ENCODE measurements around the gene BCKDHA. TPM values are rescaled to one million over a fixed set of nuclear protein-coding genes. Genes with fewer than 3 reads are reported as not detected.

Gene BCKDHA
- total and polyA plus RNA-seq, 2 donors (not counting 1 experiment from before 2014, with no cell fraction given), result 11.2 to 30.7 TPM

DNA sequence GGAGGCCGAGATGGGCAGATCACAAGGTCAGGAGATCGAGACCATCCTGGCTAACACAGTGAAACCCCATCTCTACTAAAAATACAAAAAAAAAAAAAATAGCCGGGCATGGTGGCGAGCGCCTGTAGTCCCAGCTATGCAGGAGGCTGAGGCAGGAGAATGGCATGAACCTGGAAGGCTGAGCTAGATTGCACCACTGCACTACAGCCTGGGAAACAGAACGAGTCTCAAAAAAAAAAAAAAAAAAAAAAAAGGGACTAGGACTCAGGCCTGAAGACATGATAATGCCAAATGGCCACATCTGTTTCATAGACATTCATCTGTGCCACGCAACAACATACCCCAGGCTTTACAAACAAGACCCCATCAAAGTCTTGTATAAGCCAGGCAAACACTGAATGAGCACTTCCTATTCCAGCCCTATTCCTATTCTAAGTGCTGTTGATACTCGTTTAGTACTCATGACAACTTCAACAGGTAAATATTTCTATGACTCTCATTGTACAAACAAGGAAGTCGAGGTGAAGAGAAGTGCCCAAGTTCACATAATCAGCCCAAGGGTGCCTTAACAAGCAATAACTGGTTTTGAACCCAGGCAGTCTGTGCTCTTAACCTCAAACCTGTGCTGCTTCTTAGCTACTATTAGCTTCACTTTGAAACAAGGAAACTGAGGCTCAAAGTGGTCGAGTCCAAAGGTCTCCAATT is 35.3 kb upstream of the BCKDHA start:
- TF ChIP-seq, protein P1, sequence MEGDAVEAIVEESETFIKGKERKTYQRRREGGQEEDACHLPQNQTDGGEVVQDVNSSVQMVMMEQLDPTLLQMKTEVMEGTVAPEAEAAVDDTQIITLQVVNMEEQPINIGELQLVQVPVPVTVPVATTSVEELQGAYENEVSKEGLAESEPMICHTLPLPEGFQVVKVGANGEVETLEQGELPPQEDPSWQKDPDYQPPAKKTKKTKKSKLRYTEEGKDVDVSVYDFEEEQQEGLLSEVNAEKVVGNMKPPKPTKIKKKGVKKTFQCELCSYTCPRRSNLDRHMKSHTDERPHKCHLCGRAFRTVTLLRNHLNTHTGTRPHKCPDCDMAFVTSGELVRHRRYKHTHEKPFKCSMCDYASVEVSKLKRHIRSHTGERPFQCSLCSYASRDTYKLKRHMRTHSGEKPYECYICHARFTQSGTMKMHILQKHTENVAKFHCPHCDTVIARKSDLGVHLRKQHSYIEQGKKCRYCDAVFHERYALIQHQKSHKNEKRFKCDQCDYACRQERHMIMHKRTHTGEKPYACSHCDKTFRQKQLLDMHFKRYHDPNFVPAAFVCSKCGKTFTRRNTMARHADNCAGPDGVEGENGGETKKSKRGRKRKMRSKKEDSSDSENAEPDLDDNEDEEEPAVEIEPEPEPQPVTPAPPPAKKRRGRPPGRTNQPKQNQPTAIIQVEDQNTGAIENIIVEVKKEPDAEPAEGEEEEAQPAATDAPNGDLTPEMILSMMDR (conservative IDR thresholded peaks at IDR 0.05 in 1 of 2, IDR thresholded peaks at IDR 0.05 in 1 of 2; ENCODE audit: low read depth in 1 of 2, low read length in 2 of 2), result no peak
- no peak for TF ChIP-seq EZH2 (IDR thresholded peaks at IDR 0.05; ENCODE audit: low read length, missing control alignments)
- Histone ChIP-seq H3K79me2 (ENCODE audit: control insufficient read depth, insufficient read depth, low read length) (peaks cover 13% of the 10 kb centered on the region), H2AFZ (ENCODE audit: low read length) (no peak overlapping the region), H3K9ac (ENCODE audit: insufficient read depth, low read length) (no peak overlapping the region), H3K36me3 (ENCODE audit: control insufficient read depth, insufficient read depth, low read length) (no peaks in the 10 kb centered on the region), H3K27ac (ENCODE audit: insufficient read depth, low read length) (no peak overlapping the region), H3K9me3 (ENCODE audit: control insufficient read depth, insufficient read depth, low read depth, low read length) (no peaks in the 10 kb centered on the region), H3K4me3 (replicated peaks in 1 of 4; ENCODE audit: control extremely low read depth in 1 of 4, insufficient read depth in 1 of 4, low read depth in 3 of 4, low read length in 4 of 4) (no peak overlapping the region), H3K4me2 (ENCODE audit: extremely low read depth, insufficient read depth, low read length) (no peak overlapping the region), H4K20me1 (ENCODE audit: control insufficient read depth, extremely low read depth, insufficient read depth, low read length) (no peaks in the 10 kb centered on the region), H3K4me1 (ENCODE audit: control insufficient read depth, extremely low read depth, insufficient read depth, low read length) (peaks cover 2% of the 10 kb centered on the region), H3K27me3 (ENCODE audit: control insufficient read depth, insufficient read depth, low read length) (no peaks in the 10 kb centered on the region)
- no peak for DNase-seq (ENCODE audit: low read depth in 2 of 2)

DNA sequence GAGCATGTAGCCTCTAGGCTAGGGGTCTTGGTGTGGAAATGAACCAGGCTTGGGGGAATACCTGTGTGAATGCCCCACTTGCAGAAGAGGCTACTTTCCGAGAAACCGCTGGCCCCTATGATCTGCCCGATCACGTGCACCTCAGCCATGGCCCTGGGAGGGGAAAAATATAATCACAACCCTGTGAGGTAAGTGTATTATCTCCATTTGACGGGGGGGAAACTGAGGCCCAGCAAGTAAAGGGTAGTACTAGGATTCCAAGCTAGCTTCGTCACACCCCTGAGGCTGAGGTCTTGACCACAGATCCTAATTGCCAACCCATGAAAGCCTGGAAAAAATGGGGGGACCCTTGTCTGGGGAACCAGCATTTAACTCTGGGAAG is 34.3 kb upstream of the BCKDHA start:
- no peaks in the 10 kb centered on the region for H3K27me3 ChIP-seq (ENCODE audit: control insufficient read depth, insufficient read depth, low read length)
- peak overlapping the region; percentile 100 for H3K27ac ChIP-seq (ENCODE audit: insufficient read depth, low read length)
- peak overlapping the region; percentile 95 for H3K4me2 ChIP-seq (ENCODE audit: extremely low read depth, insufficient read depth, low read length)
- H3K79me2 ChIP-seq (ENCODE audit: control insufficient read depth, insufficient read depth, low read length), result peaks cover 13% of the 10 kb centered on the region
- TF ChIP-seq, protein P1 (conservative IDR thresholded peaks at IDR 0.05 in 1 of 2, IDR thresholded peaks at IDR 0.05 in 1 of 2; ENCODE audit: low read depth in 1 of 2, low read length in 2 of 2), result no peak
- TF ChIP-seq EZH2 (IDR thresholded peaks at IDR 0.05; ENCODE audit: low read length, missing control alignments), result no peak
- no peaks in the 10 kb centered on the region for H4K20me1 ChIP-seq (ENCODE audit: control insufficient read depth, extremely low read depth, insufficient read depth, low read length)
- peak overlapping the region; percentile 100 for H3K9ac ChIP-seq (ENCODE audit: insufficient read depth, low read length)
- no peak for DNase-seq (ENCODE audit: low read depth in 2 of 2)
- no peaks in the 10 kb centered on the region for H3K36me3 ChIP-seq (ENCODE audit: control insufficient read depth, insufficient read depth, low read length)
- H2AFZ ChIP-seq (ENCODE audit: low read length), result peak overlapping the region; percentile 85
- no peaks in the 10 kb centered on the region for H3K9me3 ChIP-seq (ENCODE audit: control insufficient read depth, insufficient read depth, low read depth, low read length)
- H3K4me1 ChIP-seq (ENCODE audit: control insufficient read depth, extremely low read depth, insufficient read depth, low read length), result peaks cover 11% of the 10 kb centered on the region
- H3K4me3 ChIP-seq (replicated peaks in 1 of 4; ENCODE audit: control extremely low read depth in 1 of 4, insufficient read depth in 1 of 4, low read depth in 3 of 4, low read length in 4 of 4), result peak overlapping the region; percentile 87 to 98 (median 92)

DNA sequence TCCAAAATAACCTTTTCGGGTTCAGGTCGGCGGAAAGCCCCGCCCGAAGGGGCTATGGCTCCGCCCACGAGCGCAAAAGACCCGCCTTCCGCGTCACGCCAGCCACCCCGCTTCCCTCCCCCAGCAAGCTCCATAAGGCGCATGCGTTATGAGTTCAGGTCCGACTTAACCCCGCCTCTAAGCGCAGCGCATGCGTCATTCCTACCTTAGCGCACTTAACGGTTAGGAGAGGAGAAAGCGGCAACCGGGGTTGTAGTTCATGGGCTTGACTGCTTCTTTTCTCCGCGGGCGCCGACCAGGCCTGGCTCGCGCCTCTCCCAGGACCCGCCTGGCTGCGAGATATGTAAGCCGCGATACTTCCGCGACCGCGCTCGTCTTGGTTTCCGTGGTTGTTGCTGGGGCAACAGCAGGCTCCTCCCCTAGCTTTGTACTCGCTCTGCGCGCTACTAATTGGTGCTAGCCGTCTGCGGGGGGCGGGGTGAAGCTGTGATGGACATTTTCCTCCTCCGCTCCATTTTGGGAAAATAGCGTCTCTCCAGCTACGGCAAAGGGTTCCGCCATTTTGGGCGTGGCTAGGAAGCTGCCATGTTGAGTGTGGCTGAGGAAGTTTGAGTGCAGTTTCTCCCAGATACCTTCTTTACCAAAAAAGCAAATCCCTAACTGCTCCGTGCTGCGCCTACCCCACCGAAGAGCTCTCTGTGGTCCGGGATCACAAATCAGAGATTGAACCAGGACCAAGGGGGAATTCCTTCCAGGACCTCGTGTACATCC is 33.7 kb upstream of the BCKDHA start, which contains the start of gene B9D2:
Gene B9D2, minus strand, starts transcription at position 397 of the 771 bp plus-strand sequence. CDS start 630 bp downstream, outside the sequence.
- peak; percentile 96 to 99 for DNase-seq (ENCODE audit: low read depth in 2 of 2)
- Histone ChIP-seq H4K20me1 (ENCODE audit: control insufficient read depth, extremely low read depth, insufficient read depth, low read length) (no peaks in the 10 kb centered on the region), H3K79me2 (ENCODE audit: control insufficient read depth, insufficient read depth, low read length) (peaks cover 14% of the 10 kb centered on the region), H3K9ac (ENCODE audit: insufficient read depth, low read length) (peak within 1 kb of the TSS; percentile 100), H3K27me3 (ENCODE audit: control insufficient read depth, insufficient read depth, low read length) (no peaks in the 10 kb centered on the region), H3K4me1 (ENCODE audit: control insufficient read depth, extremely low read depth, insufficient read depth, low read length) (peaks cover 11% of the 10 kb centered on the region), H3K36me3 (ENCODE audit: control insufficient read depth, insufficient read depth, low read length) (no peaks in the 10 kb centered on the region), H3K27ac (ENCODE audit: insufficient read depth, low read length) (peak within 1 kb of the TSS; percentile 100), H3K9me3 (ENCODE audit: control insufficient read depth, insufficient read depth, low read depth, low read length) (no peaks in the 10 kb centered on the region), H3K4me2 (ENCODE audit: extremely low read depth, insufficient read depth, low read length) (peak within 1 kb of the TSS; percentile 95), H2AFZ (ENCODE audit: low read length) (peak within 1 kb of the TSS; percentile 97), H3K4me3 (replicated peaks in 1 of 4; ENCODE audit: control extremely low read depth in 1 of 4, insufficient read depth in 1 of 4, low read depth in 3 of 4, low read length in 4 of 4) (peak within 1 kb of the TSS; percentile 87 to 98 (median 92))
- TF ChIP-seq, protein P1 (conservative IDR thresholded peaks at IDR 0.05 in 1 of 2, IDR thresholded peaks at IDR 0.05 in 1 of 2; ENCODE audit: low read depth in 1 of 2, low read length in 2 of 2), result no peak
- TF ChIP-seq EZH2 (IDR thresholded peaks at IDR 0.05; ENCODE audit: low read length, missing control alignments), result no peak
